Mesenchymal stem cell (in vitro differentiated cells and primary cell): Measurements from ENCODE around the gene ENTPD3.

Experiments used
- DNase-seq: peaks from one replicate; pipeline ENCODE4 v3.0.0-alpha.2; 2013
- H2AFZ ChIP-seq: one replicate; pipeline ENCODE4 v1.6.1; 2013; ENCODE audit warnings: low read depth, mild to moderate bottlenecking, control low read depth, inconsistent platforms, low read length, moderate library complexity
- H2AK5ac ChIP-seq: 2 replicates; pipeline ENCODE4 v1.6.1; 2013; ENCODE audit warnings: low read length, moderate library complexity, mild to moderate bottlenecking, inconsistent platforms; ENCODE audit not compliant: severe bottlenecking
- H2BK120ac ChIP-seq: one replicate; pipeline ENCODE4 v1.6.1; 2013; ENCODE audit warnings: low read depth, mild to moderate bottlenecking, inconsistent platforms, low read length, moderate library complexity
- H2BK12ac ChIP-seq, 2 experiments: one replicate each; pipeline ENCODE4 v1.6.1; 2013; ENCODE audit warnings: inconsistent platforms in 2 of 2, low read length in 2 of 2, mild to moderate bottlenecking in 2 of 2, moderate library complexity in 2 of 2, control low read depth in 1 of 2
- H2BK15ac ChIP-seq: one replicate; pipeline ENCODE4 v1.6.1; 2013; ENCODE audit warnings: mild to moderate bottlenecking, low read depth, inconsistent platforms; ENCODE audit not compliant: poor library complexity, severe bottlenecking
- H2BK5ac ChIP-seq: 2 replicates; pipeline ENCODE4 v1.6.1; 2013; ENCODE audit warnings: low read depth, mild to moderate bottlenecking, low read length, control low read depth, inconsistent platforms; ENCODE audit not compliant: poor library complexity, severe bottlenecking
- H3K14ac ChIP-seq, 2 experiments: one replicate each; pipeline ENCODE4 v1.6.1; 2013; ENCODE audit warnings: inconsistent platforms in 2 of 2, low read length in 2 of 2, control low read depth in 1 of 2, mild to moderate bottlenecking in 1 of 2, moderate library complexity in 1 of 2
- H3K18ac ChIP-seq, 2 experiments: one replicate each; pipeline ENCODE4 v1.6.1; 2013; ENCODE audit warnings: inconsistent platforms in 2 of 2, low read length in 2 of 2, control low read depth in 1 of 2, low read depth in 1 of 2, mild to moderate bottlenecking in 1 of 2
- H3K23ac ChIP-seq, 2 experiments: one replicate each; pipeline ENCODE4 v1.6.1; 2013; ENCODE audit warnings: inconsistent platforms in 2 of 2, low read length in 2 of 2, mild to moderate bottlenecking in 2 of 2, moderate library complexity in 2 of 2, control low read depth in 1 of 2
- H3K27ac ChIP-seq: 2 replicates; pipeline ENCODE4 v1.5.1; 2013; ENCODE audit warnings: mild to moderate bottlenecking, moderate library complexity, low read length, control low read depth, inconsistent platforms; ENCODE audit not compliant: poor library complexity, severe bottlenecking
- H3K27me3 ChIP-seq, 2 experiments: 2 replicates each; pipeline versions ENCODE4 v1.6.1 to v1.7.0; 2013; ENCODE audit warnings: low read length in 2 of 2, mild to moderate bottlenecking in 2 of 2, moderate library complexity in 2 of 2, control low read depth in 1 of 2, inconsistent platforms in 1 of 2; ENCODE audit not compliant: control insufficient read depth in 1 of 2, insufficient read depth in 1 of 2
- H3K36me3 ChIP-seq, 2 experiments: 2 replicates each; pipeline versions ENCODE4 v1.6.1 to v1.7.0; 2013; ENCODE audit warnings: low read length in 2 of 2, control low read depth in 1 of 2, inconsistent platforms in 1 of 2, low read depth in 1 of 2, mild to moderate bottlenecking in 1 of 2; ENCODE audit not compliant: insufficient read depth in 2 of 2, control insufficient read depth in 1 of 2
- H3K4ac ChIP-seq, 2 experiments: one replicate each; pipeline ENCODE4 v1.6.1; 2013; ENCODE audit warnings: inconsistent platforms in 2 of 2, low read length in 2 of 2, mild to moderate bottlenecking in 2 of 2, moderate library complexity in 2 of 2, control low read depth in 1 of 2, low read depth in 1 of 2
- H3K4me1 ChIP-seq: 2 replicates; pipeline ENCODE4 v1.6.1; 2013; ENCODE audit warnings: low read depth, low read length, control low read depth; ENCODE audit not compliant: control insufficient read depth, insufficient read depth
- H3K4me2 ChIP-seq: 2 replicates; pipeline ENCODE4 v1.6.1; 2013; ENCODE audit warnings: low read length, mild to moderate bottlenecking, inconsistent platforms; ENCODE audit not compliant: poor library complexity, severe bottlenecking
- H3K4me3 ChIP-seq, 2 experiments: 2 replicates each; pipeline versions ENCODE4 v1.5.1 to v1.7.0; 2013; ENCODE audit warnings: low read length in 2 of 2, mild to moderate bottlenecking in 2 of 2, control low read depth in 1 of 2, low read depth in 1 of 2; ENCODE audit not compliant: insufficient read depth in 1 of 2
- H3K79me1 ChIP-seq: replicated peaks from 2 replicates; pipeline ENCODE4 v1.6.1; 2013; ENCODE audit warnings: mild to moderate bottlenecking, control low read depth, low read length, inconsistent platforms; ENCODE audit not compliant: poor library complexity, severe bottlenecking
- H3K9ac ChIP-seq: 2 replicates; pipeline ENCODE4 v1.7.0; 2013; ENCODE audit warnings: mild to moderate bottlenecking, low read length, moderate library complexity
- H3K9me3 ChIP-seq: 2 replicates; pipeline ENCODE4 v1.7.0; 2013; ENCODE audit warnings: mild to moderate bottlenecking, low read length; ENCODE audit not compliant: control insufficient read depth
- H4K8ac ChIP-seq: one replicate; pipeline ENCODE4 v1.6.1; 2013; ENCODE audit warnings: inconsistent platforms, mild to moderate bottlenecking, low read length, moderate library complexity
- H4K91ac ChIP-seq: one replicate; pipeline ENCODE4 v1.6.1; 2013; ENCODE audit warnings: mild to moderate bottlenecking, low read length, inconsistent platforms
- WGBS: methylation state at CpG from one replicate; pipeline ENCODE4 v1.1.7; 2013; ENCODE audit warnings: mixed read lengths; 5-methylcytosine and 5-hydroxymethylcytosine counted together

ENTPD3 gene

DNA sequence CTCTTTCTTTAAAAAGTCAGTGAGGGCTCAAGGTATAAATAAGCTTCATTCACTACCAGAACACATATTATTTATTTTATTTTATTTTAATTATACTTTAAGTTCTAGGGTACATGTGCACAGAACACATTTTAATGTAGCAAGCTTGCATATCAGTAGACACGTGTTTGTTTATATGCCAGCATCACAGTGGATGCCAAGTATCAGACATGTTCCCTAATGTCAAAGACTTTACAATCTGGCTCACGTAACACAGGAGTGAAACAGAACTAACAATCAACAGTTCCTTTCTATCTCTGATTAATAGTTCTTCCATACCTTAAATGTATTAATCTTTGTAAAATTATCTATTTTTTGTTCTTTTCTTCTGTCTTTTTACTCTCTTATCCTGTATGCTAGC, 23.3 kb upstream of the ENTPD3 start:
- H3K9me3 ChIP-seq, result no peaks in the 10 kb centered on the region
- H2BK5ac ChIP-seq, result no peak overlapping the region
- no peak overlapping the region for H2BK12ac ChIP-seq
- no peak for DNase-seq
- no peak overlapping the region for H2BK15ac ChIP-seq
- peaks cover 0 to 4% of the 10 kb centered on the region in 2 experiments for H3K27me3 ChIP-seq
- H3K79me1 ChIP-seq, result no peaks in the 10 kb centered on the region
- no peak overlapping the region for H3K4me3 ChIP-seq
- H4K91ac ChIP-seq, result no peak overlapping the region
- H4K8ac ChIP-seq, result no peak overlapping the region
- H3K14ac ChIP-seq, result no peak overlapping the region
- H3K27ac ChIP-seq, result no peak overlapping the region
- no peak overlapping the region for H3K4me2 ChIP-seq
- no peak overlapping the region for H3K9ac ChIP-seq
- no peaks in the 10 kb centered on the region for H3K4me1 ChIP-seq
- no peak overlapping the region for H3K18ac ChIP-seq
- 75% methylated on average over 1 of the region's 2 CpGs for WGBS
- H2AFZ ChIP-seq, result no peak overlapping the region
- H3K4ac ChIP-seq, result no peak overlapping the region
- no peak overlapping the region for H2BK120ac ChIP-seq
- H3K23ac ChIP-seq, result no peak overlapping the region
- no peaks in the 10 kb centered on the region for H3K36me3 ChIP-seq
- H2AK5ac ChIP-seq, result no peak overlapping the region

DNA sequence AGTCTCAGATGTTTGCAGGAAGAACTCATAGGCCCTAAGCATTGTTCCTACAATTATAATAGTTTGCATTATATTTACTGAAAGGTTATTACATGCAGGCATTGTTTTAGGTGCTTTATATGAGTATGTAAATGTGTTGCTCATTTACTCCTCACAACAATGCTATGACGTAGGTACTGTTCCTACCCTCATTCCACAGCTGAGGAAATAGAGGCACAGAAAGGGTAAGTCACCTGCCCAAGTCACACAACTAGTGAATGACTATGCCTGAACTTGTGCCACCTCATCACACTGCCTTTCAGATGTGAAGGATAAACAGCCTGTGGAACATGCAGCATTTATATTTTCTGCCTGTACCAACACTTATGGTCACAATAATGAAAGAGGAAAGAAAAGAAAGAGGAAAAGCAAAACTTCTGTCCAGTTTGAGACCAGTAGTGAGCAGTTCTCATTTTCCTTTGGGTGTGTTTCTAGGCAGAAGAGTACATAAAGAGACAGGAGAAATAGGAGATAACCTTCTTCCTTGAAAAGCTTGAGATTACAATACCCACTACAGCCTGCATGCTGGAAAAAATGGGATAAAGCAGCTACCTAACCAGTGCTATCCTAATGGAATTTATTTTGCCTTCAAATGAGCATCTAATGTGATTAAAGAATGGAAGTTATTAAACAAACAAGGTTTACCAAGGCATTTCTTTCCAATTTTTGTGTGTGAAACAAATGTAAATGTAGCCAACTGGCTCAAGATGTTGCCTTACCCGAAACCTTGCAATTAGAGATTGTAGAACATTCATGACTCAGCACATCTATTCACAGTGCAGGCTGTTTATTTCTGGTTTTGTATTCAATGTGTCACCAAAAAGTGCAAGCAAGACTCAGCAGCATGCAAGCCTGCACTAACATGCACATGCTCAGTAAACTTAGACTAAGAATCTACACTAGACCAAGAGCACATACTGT, 20.5 kb upstream of the ENTPD3 start:
- Histone ChIP-seq H3K9ac (no peak overlapping the region), H3K4me3 (no peak overlapping the region), H4K8ac (peak overlapping the region; percentile 10), H3K27me3 (no peaks in the 10 kb centered on the region), H3K23ac (no peak overlapping the region), H3K36me3 (no peaks in the 10 kb centered on the region), H3K79me1 (no peaks in the 10 kb centered on the region), H3K27ac (no peak overlapping the region), H3K4me1 (no peaks in the 10 kb centered on the region), H3K4ac (no peak overlapping the region), H3K14ac (no peak overlapping the region), H2BK120ac (no peak overlapping the region), H3K4me2 (no peak overlapping the region), H3K18ac (no peak overlapping the region), H3K9me3 (no peaks in the 10 kb centered on the region), H2AK5ac (no peak overlapping the region), H2AFZ (no peak overlapping the region), H2BK12ac (no peak overlapping the region), H2BK15ac (no peak overlapping the region), H2BK5ac (no peak overlapping the region), H4K91ac (no peak overlapping the region)
- DNase-seq, result peak; percentile 38
- WGBS, result 83% methylated on average over 2 of the region's 2 CpGs

DNA sequence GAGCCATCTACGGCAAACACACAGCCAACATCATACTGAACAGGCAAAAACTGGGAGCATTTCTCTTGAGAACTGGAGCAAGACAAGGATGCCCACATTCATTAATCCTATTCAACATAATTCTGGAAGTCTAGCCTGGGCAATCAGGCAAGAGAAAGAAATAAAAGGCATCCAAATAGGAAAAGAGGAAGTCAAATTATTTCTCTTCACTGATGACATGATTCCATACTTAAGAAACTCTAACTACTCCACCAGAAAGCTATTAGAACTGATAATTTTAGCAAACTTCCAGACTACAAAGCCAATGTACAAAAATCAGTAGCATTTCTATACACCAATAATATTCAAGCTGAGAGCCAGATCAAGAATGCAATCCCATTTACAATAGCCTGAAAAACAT, 17.3 kb upstream of the ENTPD3 start:
- no peak for DNase-seq
- H2AK5ac ChIP-seq, result no peak overlapping the region
- H2BK120ac ChIP-seq, result no peak overlapping the region
- H3K14ac ChIP-seq, result no peak overlapping the region
- H4K91ac ChIP-seq, result no peak overlapping the region
- no peaks in the 10 kb centered on the region for H3K36me3 ChIP-seq
- no peak overlapping the region for H3K18ac ChIP-seq
- 95% methylated on average over 1 of the region's 1 CpG for WGBS
- no peak overlapping the region for H3K4me2 ChIP-seq
- H3K23ac ChIP-seq, result no peak overlapping the region
- H3K4me1 ChIP-seq, result no peaks in the 10 kb centered on the region
- no peak overlapping the region for H2BK12ac ChIP-seq
- no peak overlapping the region for H3K27ac ChIP-seq
- no peak overlapping the region for H2AFZ ChIP-seq
- H3K9me3 ChIP-seq, result no peaks in the 10 kb centered on the region
- no peak overlapping the region for H3K4me3 ChIP-seq
- H3K27me3 ChIP-seq, result peaks cover 0 to 5% of the 10 kb centered on the region in 2 experiments
- H2BK5ac ChIP-seq, result no peak overlapping the region
- no peak overlapping the region for H3K4ac ChIP-seq
- H4K8ac ChIP-seq, result no peak overlapping the region
- H3K79me1 ChIP-seq, result no peaks in the 10 kb centered on the region
- H2BK15ac ChIP-seq, result no peak overlapping the region
- H3K9ac ChIP-seq, result no peak overlapping the region

DNA sequence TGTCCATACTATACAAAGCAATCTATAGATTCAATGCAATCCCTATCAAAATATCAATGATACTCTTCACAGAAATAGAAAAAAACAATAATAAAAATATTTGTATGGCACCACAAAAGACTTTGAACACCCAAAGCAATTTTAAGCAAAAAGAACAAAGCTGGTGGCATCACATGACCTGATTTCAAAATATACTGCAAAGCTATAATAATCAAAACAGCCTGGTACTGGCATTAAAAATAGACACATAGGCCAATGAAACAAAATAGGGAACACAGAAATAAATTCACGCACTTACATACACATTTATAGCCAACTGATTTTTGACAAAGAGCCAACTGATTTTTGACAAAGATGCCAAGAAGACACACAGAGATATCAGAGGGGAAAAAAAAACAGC, 9.2 kb upstream of the ENTPD3 start:
- H3K9ac ChIP-seq, result no peak overlapping the region
- no peak overlapping the region for H3K23ac ChIP-seq
- H3K27me3 ChIP-seq, result no peaks in the 10 kb centered on the region
- H3K27ac ChIP-seq, result no peak overlapping the region
- no peaks in the 10 kb centered on the region for H3K36me3 ChIP-seq
- H2BK5ac ChIP-seq, result no peak overlapping the region
- peaks cover 4% of the 10 kb centered on the region for H3K4me1 ChIP-seq
- H3K4me3 ChIP-seq, result no peak overlapping the region
- H4K91ac ChIP-seq, result no peak overlapping the region
- peaks cover 4% of the 10 kb centered on the region for H3K9me3 ChIP-seq
- no peak overlapping the region for H2BK120ac ChIP-seq
- no peak overlapping the region for H4K8ac ChIP-seq
- H3K79me1 ChIP-seq, result no peaks in the 10 kb centered on the region
- H2AFZ ChIP-seq, result no peak overlapping the region
- no peak overlapping the region for H3K18ac ChIP-seq
- WGBS, result 100% methylated on average over 1 of the region's 1 CpG
- H3K14ac ChIP-seq, result no peak overlapping the region
- no peak overlapping the region for H3K4me2 ChIP-seq
- no peak overlapping the region for H2BK12ac ChIP-seq
- H2BK15ac ChIP-seq, result no peak overlapping the region
- no peak overlapping the region for H2AK5ac ChIP-seq
- H3K4ac ChIP-seq, result no peak overlapping the region
- no peak for DNase-seq
